HG03521 (cell line): ENCODE results near the gene GRIK5.
"Not testable (repeated sequence)": the region's sequence is repeated elsewhere in the genome, so short reads cannot be mapped to it uniquely, and the experiment has no call there.

Source experiments
- ATAC-seq: cut with Tn5 transposase; IDR thresholded peaks from one replicate; pipeline ENCODE4 v1.9.1; 2021; ENCODE audit warnings: mild to moderate bottlenecking, moderate library complexity; ENCODE audit not compliant: unreplicated experiment

GRIK5 gene

GRCh38 chr19:42018503-42019193 lies 51.4 kb downstream of the GRIK5 start:
- ATAC-seq = no peak

GRCh38 chr19:42017040-42017439 lies 53.0 kb downstream of the GRIK5 start:
- ATAC-seq = no peak

GRCh38 chr19:42012747-42013146 lies 57.3 kb downstream of the GRIK5 start:
- not testable (repeated sequence) for ATAC-seq

- no peak for ATAC-seq
Observed at GRCh38 chr19:42010245-42011126, 59.5 kb downstream of the GRIK5 start.

GRCh38 chr19:42006569-42006968 lies 63.4 kb downstream of the GRIK5 start:
- no peak for ATAC-seq

GRCh38 chr19:42005504-42005903 lies 64.5 kb downstream of the GRIK5 start:
- no peak for ATAC-seq

- no peak for ATAC-seq
Observed at GRCh38 chr19:42003506-42004294, 66.3 kb downstream of the GRIK5 start.

GRCh38 chr19:41999878-42000208 lies 70.2 kb downstream of the GRIK5 start:
- ATAC-seq = no peak

GRCh38 chr19:41999071-41999877 lies 70.7 kb downstream of the GRIK5 start:
- no peak for ATAC-seq

GRCh38 chr19:41998246-41999020 lies 71.6 kb downstream of the GRIK5 start:
- ATAC-seq = no peak

- no peak for ATAC-seq
Observed at GRCh38 chr19:41997851-41998229, 72.2 kb downstream of the GRIK5 start.

- ATAC-seq = no peak
Observed at GRCh38 chr19:41997121-41997850, 72.7 kb downstream of the GRIK5 start.

- no peak for ATAC-seq
Observed at GRCh38 chr19:41995959-41996797, 73.8 kb downstream of the GRIK5 start.

GRCh38 chr19:41994994-41995958 lies 74.7 kb downstream of the GRIK5 start:
- ATAC-seq = no peak

GRCh38 chr19:41994521-41994971 lies 75.5 kb downstream of the GRIK5 start:
- no peak for ATAC-seq

- no peak for ATAC-seq
Observed at GRCh38 chr19:41993612-41994483, 76.2 kb downstream of the GRIK5 start, which contains the start of gene ATP1A3. Gene ATP1A3 (minus strand): TSS chr19:41994230. CDS start chr19:41994076, 154 bp downstream.
